HG03575 (cell line): ENCODE results near the gene BTRC.

ENCODE experiments used
- ATAC-seq: cut with Tn5 transposase; IDR thresholded peaks from one replicate; pipeline ENCODE4 v1.9.1; 2021; ENCODE audit not compliant: unreplicated experiment, insufficient number of reproducible peaks, low FRiP score; ENCODE audit errors: extremely low read depth

Gene BTRC

DNA sequence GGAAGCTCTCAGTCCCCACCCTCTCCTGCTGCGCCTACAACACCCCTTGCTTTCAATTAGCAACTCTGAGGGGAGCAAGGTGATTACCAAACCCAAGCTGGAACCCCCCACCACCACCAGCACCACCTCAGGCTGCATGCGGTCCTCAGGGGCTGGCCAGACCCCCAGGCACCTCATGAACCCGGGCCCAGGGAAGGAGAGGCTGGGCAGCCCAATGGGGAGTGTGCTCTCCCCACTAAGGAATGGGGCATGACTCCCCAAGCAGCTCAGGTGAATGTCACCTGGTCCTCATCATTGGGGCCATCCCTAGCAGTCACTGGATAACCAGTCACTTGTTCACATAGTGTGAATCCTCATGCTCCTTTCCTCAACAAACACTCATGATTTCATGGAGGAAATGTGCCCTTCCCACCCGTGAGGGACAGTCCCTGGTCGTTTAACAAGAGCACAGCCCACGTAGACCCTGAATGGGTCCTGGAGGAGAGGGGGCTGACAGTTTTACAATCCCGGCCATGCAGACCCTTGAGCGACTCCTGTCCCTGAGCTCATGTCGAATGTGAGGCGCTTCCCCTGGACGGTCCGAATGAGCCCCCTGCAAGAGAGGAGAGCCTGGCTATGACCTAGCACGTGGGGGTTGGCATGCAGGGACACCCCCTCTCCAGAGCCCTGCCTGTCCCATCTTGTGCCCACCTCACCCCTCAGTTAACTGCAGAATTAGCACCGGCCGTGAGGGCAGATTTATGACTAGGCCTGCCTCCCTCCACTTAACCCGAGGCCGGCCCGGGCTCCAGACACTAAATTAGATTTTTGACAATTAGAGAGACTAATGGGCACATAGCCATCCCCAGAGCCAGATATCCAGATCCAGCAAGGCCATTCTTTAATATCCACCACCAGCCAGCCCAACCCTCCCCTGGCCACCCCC, 205.0 kb downstream of the BTRC start:
- ATAC-seq = no peak

DNA sequence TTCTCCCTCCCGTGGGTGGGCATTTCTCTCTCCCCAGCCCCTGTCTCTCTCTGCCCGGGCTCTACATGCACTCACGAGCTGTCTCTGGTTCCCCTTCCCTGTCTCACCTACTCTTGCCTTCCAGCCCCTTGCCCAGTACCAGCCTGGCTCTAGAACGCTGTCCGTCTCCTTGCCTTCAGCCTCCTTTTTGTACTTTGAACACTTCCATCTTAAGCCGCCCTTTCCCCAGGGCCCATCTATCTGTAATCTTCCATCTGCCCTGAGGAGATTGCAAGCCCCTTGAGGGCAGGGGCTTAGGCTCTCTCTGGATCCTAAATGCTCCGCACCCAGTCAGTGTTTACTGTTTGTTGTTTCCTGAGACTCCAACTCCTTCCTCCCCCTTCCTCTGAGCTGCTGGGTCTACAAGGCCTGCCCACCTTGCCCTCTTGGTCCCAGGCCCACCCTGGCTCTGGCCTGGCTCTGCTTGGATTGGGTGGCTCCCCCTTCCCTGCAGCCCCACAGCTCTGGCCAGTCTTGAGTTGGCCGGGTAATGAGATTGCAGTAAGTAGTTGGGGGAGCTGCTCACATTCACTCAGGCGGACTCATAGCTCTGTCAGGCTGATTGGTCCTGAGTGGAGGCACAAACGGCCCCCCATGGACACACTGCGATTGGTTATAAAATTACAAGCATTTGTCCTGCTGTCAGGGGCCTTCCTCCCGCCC, 205.8 kb downstream of the BTRC start:
- ATAC-seq = no peak

DNA sequence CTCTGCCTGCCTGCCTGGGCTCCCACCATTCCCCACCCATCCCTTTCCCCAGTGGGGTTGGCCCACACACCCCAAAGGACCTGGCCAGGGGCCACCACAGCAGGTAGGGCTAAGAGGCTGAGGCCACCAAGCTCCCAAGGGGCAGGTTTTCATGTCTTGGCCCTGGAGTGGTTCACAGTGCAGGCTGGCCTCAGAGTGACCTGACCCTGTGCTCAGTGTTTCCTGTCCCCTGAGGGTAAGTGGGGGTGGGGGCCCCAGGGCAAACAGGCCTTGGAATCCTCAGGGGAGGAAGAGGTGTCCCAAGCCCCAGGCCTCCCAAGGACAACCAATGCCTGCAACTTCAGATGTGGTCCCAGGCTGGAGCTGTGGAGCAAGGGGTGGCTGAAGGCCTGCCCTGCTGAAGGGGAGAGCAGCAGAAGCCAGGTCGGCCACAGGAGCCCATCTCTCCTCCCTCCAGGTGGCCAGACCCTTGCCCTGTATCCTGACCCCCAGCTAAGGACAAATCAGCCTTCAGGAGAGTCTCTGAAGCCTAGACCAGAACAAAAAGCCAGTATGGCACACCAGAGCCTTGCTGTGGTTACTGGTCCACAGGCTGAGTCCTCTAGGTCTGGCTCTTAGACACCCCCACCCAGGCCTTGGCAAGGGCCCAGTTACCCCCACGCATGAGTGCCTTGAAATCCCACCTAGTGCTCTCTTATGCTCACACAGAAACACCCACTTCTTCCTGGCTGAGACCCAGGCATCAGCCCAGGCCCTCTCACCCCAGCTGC, 206.5 kb downstream of the BTRC start:
- no peak for ATAC-seq

DNA sequence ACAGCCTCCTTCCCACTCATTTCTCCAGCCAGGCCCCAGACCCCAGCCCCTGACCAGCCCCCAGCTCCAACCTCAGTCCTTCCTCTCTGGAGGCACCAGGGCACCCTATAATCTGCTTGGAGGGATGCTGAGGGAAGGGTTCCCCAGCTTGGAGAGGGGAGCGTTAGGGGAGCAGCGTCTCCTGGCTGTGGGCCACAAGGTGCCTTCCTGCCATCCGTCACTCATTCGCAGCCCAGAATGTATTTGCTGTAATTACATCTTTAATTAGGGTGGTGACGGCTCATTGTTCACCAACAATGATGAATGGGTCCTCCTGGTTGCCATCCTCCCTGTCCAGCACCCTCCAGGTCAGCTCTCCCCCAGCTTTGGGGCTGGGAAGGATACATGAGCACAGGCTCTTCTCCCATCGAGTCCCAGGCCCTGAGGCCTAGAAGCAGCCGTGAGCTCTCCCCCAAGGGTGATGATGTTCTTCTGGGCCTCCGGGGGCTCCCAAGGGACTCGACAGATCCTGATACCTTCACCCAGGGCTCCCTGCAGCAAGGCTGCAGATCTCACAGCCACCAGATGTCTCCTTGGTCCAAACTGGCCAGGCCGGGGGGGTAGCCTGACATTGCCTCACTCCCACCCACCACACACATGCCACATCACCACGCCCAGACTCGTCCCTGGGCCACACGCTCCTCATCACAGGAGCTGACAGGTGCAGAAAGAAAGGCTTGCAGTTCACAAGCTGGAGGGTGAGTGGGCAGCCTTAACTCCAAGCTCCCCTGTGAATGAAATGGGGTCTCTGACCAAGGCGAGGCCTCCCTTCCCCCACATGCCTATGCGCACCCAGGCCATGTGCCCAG, 207.3 kb downstream of the BTRC start:
- ATAC-seq = no peak

DNA sequence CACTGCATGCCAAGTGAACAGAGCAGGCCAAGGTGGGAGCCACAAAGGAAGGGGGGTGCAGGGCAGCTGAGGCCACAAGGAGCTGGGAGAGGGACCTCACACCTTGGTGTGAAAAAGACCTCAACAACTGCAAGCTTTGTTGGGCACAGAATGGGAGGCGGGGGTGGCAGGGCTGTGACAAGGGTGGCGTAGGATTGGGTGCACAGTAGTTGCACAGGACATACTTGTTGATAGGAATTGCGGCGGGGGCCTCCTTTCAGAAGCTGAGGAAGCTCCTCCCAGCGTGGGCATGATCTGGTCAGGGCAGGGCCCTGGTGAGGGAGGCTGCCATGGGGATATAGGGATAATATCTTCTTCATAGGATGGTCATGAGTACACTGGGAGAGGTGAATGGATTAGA, 208.3 kb downstream of the BTRC start:
- ATAC-seq = no peak

DNA sequence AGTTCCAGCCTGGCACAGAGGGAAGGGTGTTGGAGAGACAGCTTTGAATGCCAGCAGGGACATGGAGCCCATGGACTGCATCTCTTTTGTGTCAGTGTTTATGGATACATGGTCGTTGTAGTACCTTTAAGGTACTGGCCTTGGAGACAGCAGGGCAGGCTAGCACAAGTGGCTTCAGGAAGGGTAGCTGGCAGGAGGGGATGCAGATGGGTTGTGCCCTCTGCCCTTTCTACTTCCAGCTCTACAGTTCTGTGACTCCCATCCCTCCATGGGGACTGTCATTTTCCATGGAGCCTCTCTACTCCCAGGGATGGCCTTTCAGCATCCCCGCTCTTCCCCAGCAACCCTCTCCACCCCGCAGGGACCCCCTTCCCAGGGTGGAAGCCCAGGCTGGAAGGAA, 209.0 kb downstream of the BTRC start:
- no peak for ATAC-seq

DNA sequence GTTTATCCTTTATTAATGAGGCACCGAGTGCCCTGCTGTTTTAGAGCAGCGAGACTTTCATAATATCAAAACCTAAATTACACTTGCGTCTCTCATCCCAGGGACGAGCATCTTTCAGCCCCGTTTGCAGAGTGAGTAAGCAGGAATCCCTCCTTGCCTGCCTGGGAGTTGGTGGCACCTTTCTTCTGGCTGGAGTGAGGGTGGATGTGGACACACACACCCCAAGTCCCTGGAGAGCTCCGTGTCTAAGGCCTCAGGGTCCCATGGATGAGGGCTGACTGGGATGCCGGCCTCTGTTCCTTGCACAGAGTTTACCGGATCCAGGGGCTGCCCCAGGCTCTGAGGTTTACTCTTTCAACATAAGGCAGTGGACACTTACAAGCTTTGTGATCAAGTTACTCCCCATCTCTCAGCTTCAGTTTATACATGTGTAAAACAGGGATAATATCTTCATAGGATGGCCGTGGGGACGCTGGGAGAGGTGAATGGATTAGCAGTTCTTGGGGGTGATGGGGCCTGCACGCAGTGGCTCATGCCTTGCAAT, 209.6 kb downstream of the BTRC start:
- ATAC-seq = no peak

DNA sequence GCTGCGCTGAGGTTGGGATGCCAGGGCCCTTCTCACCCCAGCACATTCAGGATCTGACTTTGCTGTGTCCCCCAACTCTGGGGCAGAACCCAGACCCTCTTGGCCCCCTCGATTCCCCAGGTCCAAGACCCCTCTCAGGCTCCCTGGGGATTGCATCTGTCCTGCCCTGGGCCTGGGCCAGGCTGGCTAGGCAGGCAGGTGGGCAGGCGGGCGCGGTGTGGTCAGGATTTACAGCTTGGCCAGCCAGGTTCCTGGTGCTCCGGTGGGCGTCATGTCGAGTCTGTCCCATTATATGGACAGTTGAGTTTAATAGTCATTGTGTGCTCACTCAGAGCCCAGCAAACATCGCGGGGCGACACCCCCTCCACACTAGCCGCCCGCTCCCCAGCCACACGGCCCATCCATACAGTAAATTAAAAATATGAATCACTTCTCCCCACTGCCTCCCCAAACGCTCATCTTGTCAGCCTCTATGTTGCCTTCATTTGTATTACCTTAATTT, 210.6 kb downstream of the BTRC start:
- ATAC-seq = no peak

DNA sequence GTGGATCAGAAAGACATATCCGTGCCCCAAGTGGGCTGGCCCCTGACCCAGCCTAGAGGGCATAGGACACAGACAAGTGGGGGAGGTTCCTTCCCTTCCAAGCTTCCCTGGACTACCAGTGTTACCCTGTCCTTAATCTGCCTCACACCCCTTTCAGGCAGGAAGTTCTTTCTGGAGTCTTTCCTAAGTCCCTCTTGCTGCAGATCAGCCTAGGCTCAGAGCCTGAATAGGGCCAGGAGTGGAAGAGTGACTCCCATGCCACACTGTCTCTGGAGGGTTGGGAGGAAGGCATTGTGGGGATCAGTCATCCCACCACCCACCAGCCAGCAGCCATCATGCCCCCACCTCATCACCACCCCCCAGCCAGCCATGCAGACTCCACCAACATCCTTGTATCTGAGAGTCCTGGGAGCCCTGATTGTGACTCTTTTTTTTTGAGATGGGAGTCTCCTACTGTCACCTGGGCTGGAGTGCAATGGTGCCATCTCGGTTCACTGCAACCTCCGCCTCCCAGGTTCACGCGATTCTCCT, 211.5 kb downstream of the BTRC start:
- no peak for ATAC-seq

DNA sequence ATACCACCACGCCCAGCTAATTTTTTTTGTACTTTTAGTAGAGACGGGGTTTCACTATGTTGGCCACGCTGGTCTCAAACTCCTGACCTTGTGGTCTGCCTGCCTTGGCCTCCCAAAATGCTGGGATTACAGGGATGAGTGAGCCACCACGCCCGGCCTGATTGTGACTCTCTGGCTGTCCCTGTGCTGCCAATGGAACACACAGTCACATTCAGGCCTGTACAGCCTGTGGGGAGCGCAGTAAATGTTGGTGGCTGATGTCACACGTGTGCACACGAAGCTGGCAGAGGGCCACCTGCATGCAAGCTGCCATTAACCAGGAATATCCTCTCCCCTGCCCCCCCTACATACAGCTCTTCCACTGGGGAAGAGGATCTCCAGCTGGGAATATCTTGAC, 212.0 kb downstream of the BTRC start:
- ATAC-seq = no peak

DNA sequence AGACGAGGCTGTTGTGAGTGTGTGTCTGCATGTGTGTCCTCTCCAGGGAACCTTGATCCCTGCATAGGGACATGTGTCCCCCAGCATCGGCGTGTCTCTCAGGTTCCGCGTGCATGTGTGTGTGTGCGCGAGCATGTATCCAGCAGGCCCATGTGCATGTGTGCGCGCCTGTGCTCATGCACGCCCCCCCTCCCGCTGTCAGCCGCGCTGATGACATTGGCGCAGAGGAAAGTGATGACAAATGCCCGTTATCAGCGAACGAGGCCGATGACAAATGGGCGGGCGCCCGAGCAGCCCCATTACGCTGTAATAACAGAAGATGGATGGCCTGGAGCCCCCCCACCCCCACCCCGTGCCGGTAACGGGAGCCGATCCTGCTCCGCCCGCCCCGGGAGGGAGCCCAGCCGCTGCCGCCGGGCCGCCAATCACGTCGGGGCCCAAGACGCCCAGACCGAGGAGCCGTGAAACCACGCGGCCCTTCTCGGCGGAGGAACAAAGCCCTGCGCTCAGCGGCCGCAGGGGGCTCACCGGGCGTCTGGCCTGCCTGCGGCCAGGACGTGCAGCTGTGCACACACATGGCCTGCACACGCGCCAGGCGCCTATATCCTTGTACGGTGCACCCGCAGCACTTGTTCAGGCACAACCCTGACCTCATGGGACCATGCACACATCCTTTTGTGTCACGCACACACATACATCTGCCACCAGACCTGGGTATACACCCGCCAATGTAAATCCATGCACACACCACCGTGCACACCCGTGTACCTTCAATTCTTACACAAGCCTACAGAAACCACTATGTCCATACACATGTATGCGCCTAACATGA, 212.6 kb downstream of the BTRC start:
- no peak for ATAC-seq

DNA sequence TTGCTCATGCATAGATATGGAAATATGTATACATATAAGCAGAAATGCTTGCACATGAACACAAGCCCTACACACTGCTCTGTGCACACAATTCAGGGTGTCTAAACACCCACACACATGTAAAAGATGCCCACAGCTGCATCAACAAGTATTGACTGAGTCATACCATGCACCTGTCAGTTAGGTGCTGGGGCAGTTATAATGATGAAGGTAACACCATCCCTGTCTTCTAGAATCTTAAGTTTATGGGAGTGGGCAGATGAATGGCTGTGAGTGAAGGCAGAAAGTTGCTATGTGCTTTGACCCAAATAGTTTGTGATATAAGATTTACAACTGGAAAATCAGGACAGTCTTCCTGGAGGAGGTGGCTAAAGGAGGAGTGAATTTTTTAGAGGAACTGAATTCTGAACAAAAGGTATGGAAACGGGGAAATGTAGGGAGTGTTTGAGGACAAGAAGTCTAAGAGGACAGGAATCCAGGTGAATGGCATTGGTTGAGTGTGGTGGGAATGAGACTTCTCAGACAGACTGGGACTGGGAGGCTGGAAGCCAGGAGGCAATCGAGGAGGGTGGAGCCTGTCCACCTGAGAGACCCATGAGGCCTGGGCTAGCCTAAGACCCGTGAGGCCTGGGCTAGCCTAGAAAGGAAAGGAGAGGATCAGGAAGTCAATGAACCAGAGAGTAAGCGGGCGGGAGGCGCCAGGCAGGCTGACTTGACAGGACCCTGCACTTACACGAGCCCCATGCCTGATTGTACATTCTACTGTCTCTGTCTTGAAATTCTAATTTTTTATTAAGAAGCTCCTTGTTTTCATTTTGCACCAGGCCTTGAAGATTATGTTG, 213.4 kb downstream of the BTRC start:
- ATAC-seq = no peak

DNA sequence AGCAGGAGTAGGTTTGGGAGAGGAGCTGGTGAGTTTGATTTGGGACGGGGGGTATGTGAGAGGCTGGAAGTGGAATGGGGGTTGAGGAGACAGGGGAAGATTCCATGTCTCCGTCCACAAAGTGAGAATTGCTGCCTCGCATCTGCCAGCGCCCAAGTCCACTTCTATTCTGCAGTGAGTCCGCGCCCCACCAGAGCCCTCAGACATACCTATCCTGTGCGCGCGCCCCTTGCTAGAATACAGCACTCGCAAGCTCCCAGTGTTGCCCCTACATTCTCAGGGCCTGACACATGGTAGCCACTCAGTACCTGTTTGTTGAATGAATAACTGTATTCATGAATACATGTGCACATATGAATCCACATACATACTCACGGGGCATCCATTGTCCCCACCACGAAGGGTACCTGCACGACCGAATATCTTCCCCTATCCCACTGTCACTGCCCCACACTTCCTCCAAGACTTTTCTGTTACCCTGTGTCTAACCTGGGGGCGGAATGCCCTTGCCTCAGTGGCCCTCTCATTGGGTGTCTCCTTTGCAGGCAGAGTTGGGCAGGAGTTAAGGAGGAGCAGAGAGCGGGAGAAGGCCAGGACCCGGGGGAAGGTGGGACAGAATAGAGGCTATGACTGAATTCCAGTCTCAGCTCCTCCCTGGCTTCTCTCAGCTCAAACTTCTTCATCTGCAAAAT, 214.2 kb downstream of the BTRC start:
- ATAC-seq = no peak

DNA sequence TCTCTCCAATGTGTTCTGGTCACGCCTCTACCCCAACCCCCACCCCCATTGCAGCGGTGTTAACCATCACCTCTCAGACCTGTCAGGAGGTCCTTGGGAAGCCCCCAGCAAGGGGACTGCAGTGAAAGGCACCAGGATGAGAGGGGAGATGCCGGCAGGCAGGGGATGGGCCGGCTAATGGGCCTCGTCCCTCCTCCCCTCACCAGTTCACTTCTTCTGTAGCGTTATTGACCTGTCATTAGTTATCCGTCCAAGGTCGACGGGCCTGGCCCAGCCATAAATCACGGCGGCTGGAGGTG, 215.3 kb downstream of the BTRC start:
- ATAC-seq = no peak

DNA sequence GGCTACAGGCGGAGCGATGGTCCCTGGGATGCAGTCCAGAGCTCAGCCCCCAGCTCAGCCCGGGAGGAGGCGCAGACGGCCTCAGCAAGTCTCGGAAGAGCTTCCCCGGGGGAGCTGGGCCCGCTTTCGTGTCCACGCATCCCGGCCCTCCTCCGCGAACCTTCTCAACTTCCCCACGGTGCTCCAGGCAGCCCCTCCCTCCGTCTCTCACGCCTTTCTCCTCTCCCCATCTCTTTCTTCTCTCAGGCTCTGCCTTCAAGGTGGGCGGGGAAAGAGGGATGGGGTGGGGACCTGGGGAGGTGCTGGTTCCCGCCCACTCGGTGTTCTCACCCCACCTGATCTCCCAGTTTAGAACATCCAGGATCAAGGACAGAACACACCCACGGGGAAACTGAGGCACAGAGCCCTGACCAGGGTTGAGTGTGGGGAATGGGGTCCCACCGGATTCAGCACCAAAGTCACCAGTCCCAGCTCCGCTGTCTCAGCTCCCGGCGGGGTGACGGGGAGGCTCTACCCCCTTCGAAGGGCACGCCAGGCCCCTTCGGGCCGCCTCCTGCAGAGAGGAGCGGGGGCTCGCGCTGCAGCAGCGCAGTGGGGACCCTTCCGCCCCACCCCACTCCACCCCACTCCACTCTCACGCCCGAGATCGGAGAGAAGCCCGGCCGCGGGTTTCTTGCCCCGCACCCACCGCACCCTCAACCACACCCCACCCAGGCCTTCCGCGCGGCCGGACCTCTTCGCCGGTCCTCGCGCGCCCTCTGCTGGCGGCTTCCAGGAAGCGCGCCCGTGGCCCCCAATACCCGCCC, 215.9 kb downstream of the BTRC start:
- no peak for ATAC-seq
